A549 (cell line): ENCODE results near the gene TBC1D23. TPM values are rescaled to one million over a fixed set of nuclear protein-coding genes. Genes with fewer than 3 reads are reported as not detected.

Experiments used
- ATAC-seq, 2 experiments: fragments of 200-7000 bp in 1 of 2; fragments of >200 bp in 1 of 2; cut with Nextera tagmentation in 1 of 2; cut with Tn5 transposase in 1 of 2; 3 replicates each; pipeline versions ENCODE4 v1.8.0 to v1.9.1; 2018 to 2020; ENCODE audit warnings: mild to moderate bottlenecking in 1 of 2, moderate library complexity in 1 of 2
- CTCF ChIA-PET: fragments of 300-600 bp; sonication (Branson Sonifier 250); formaldehyde crosslinking; extraction: SDS; loops from one replicate; lab custom pipeline; 2021; ENCODE audit warnings: antibody characterized with exemption, inconsistent platforms; lab: Yijun Ruan, JAX
- POLR2A ChIA-PET: fragments of 350-600 bp; formaldehyde crosslinking; extraction: SDS; loops from one replicate; lab custom pipeline; 2021; ENCODE audit warnings: antibody characterized with exemption, inconsistent platforms; lab: Yijun Ruan, JAX
- DNase-seq, 2 experiments: peaks; one replicate each; pipeline versions ENCODE4 v3.0.0 to v3.0.0-alpha.2; 2011 to 2016; ENCODE audit warnings: low read depth in 1 of 2, low spot score in 1 of 2
- FAIRE-seq: peaks from 2 replicates; lab custom pipeline; 2011; peaks lifted over from hg19 to GRCh38; lab: Jason Lieb, UNC
- H3K27ac ChIP-seq, 2 experiments: fragments of >200 bp; sonication (Bioruptor Twin); formaldehyde crosslinking; 3 replicates each; pipeline ENCODE4 v1.5.1; 2016 to 2017
- H3K4me1 ChIP-seq: fragments of >200 bp; sonication (Bioruptor Twin); formaldehyde crosslinking; 3 replicates; pipeline ENCODE4 v1.6.1; 2016
- H3K4me2 ChIP-seq: fragments of >200 bp; sonication (Bioruptor Twin); formaldehyde crosslinking; 3 replicates; pipeline ENCODE4 v1.6.1; 2016
- H3K4me3 ChIP-seq: fragments of >200 bp; sonication (Bioruptor Twin); formaldehyde crosslinking; 3 replicates; pipeline ENCODE4 v1.5.1; 2016
- H3K9me3 ChIP-seq: fragments of >200 bp; sonication (Bioruptor Twin); formaldehyde crosslinking; 3 replicates; pipeline ENCODE4 v1.6.1; 2016
- CBX2 ChIP-seq: fragments of 200-600 bp; sonication (generic); IDR thresholded peaks from 2 replicates; pipeline ENCODE4 v1.6.1; 2016; ENCODE audit warnings: low read depth, mild to moderate bottlenecking, borderline replicate concordance
- CEBPB ChIP-seq, 2 experiments: fragments of >200 bp in 1 of 2; sonication (Bioruptor Twin) in 1 of 2; formaldehyde crosslinking in 1 of 2; IDR thresholded peaks; 2 replicates each; pipeline ENCODE4 v1.6.1; 2012 to 2016
- CHD2 ChIP-seq: fragments of 150-350 bp; IDR thresholded peaks from 2 replicates; pipeline ENCODE4 v1.6.1; 2014; ENCODE audit warnings: low read length; ENCODE audit not compliant: partially characterized antibody
- EHF ChIP-seq: fragments of 250-450 bp; sonication (Bioruptor Pico); IDR thresholded peaks from 2 replicates; pipeline ENCODE4 v1.5.0; 2020; ENCODE audit warnings: mild to moderate bottlenecking
- FOSB ChIP-seq: fragments of 250-450 bp; sonication (Bioruptor Pico); IDR thresholded peaks from 2 replicates; pipeline ENCODE4 v1.5.0; 2020; ENCODE audit warnings: mild to moderate bottlenecking, moderate library complexity
- FOSL2 ChIP-seq, 2 experiments: fragments of 450-650 bp in 1 of 2; fragments of >200 bp in 1 of 2; sonication (Bioruptor Twin) in 1 of 2; formaldehyde crosslinking; IDR thresholded peaks; 2 replicates each; pipeline versions ENCODE4 v1.5.0 to v1.6.1; 2016 to 2020; ENCODE audit warnings: mild to moderate bottlenecking in 1 of 2, moderate library complexity in 1 of 2
- GATA3 ChIP-seq: IDR thresholded peaks from 2 replicates; pipeline ENCODE4 v1.6.1; 2012; ENCODE audit warnings: borderline replicate concordance
- HDAC2 ChIP-seq: fragments of 200-600 bp; sonication (generic); IDR thresholded peaks from 2 replicates; pipeline ENCODE4 v1.6.1; 2016
- HOXA7 ChIP-seq: fragments of 250-450 bp; sonication (Bioruptor Pico); IDR thresholded peaks from 2 replicates; pipeline ENCODE4 v1.5.0; 2020; ENCODE audit warnings: mild to moderate bottlenecking, moderate library complexity
- HOXB13 ChIP-seq: fragments of 250-450 bp; sonication (Bioruptor Pico); IDR thresholded peaks from 2 replicates; pipeline ENCODE4 v1.5.0; 2020; ENCODE audit warnings: low read depth, mild to moderate bottlenecking, moderate library complexity
- MAX ChIP-seq: IDR thresholded peaks from 2 replicates; pipeline ENCODE4 v1.6.1; 2012
- PHF8 ChIP-seq: fragments of 200-600 bp; sonication (generic); IDR thresholded peaks from 2 replicates; pipeline ENCODE4 v1.6.1; 2016; ENCODE audit warnings: low read depth, mild to moderate bottlenecking, antibody characterized with exemption, moderate library complexity, borderline replicate concordance
- RAD21 ChIP-seq, 2 experiments: fragments of >200 bp in 1 of 2; sonication (Bioruptor Twin) in 1 of 2; formaldehyde crosslinking in 1 of 2; IDR thresholded peaks in 1 of 2; conservative IDR thresholded peaks in 1 of 2; 2 replicates in 1 of 2; 3 replicates in 1 of 2; pipeline ENCODE4 v1.6.1; 2012 to 2018; ENCODE audit warnings: inconsistent platforms in 1 of 2
- REST ChIP-seq: fragments of 200-600 bp; sonication (generic); IDR thresholded peaks from 2 replicates; pipeline ENCODE4 v1.6.1; 2016; ENCODE audit warnings: antibody characterized with exemption, mild to moderate bottlenecking, moderate library complexity
- SMC3 ChIP-seq: fragments of >200 bp; sonication (Bioruptor Twin); formaldehyde crosslinking; IDR thresholded peaks from 3 replicates; pipeline ENCODE4 v1.6.1; 2018; ENCODE audit warnings: inconsistent platforms
- SREBF2 ChIP-seq: fragments of 450-650 bp; IDR thresholded peaks from 2 replicates; pipeline ENCODE4 v1.6.1; 2014; ENCODE audit warnings: mild to moderate bottlenecking, moderate library complexity
- ZC3H11A ChIP-seq: fragments of 450-650 bp; IDR thresholded peaks from 2 replicates; pipeline ENCODE4 v1.6.1; 2014; ENCODE audit warnings: antibody characterized with exemption, mild to moderate bottlenecking
- ZNF302 ChIP-seq: fragments of 250-450 bp; sonication (Bioruptor Pico); IDR thresholded peaks from 2 replicates; pipeline ENCODE4 v1.9.0; 2021; ENCODE audit warnings: inconsistent platforms, mild to moderate bottlenecking, moderate library complexity
- ZSCAN20 ChIP-seq: fragments of 250-450 bp; sonication (Bioruptor Pico); IDR thresholded peaks from 2 replicates; pipeline ENCODE4 v1.8.0; 2022; ENCODE audit warnings: mild to moderate bottlenecking, moderate library complexity
- WGBS: methylation state at CpG from one replicate; pipeline ENCODE4 v1.1.6; 2017; ENCODE audit errors: missing lambda C conversion rate; 5-methylcytosine and 5-hydroxymethylcytosine counted together
- polyA plus RNA-seq, 4 experiments: library from polyadenylated mRNA; depleted of rRNA in 3 of 4; stranded (reverse); fragments of >200 nt; fragmentation: RNase III in 1 of 4; extraction: RNeasy Plus Mini Kit Qiagen cat#74134 plus additional on column Dnase treatment in 1 of 4; gene quantifications; 2 replicates in 3 of 4; 3 replicates in 1 of 4; pipeline ENCODE4 v1.2.3, GENCODE V29; 2011 to 2017
- TF ChIP-seq, protein P1 (sequence below): fragments of >200 bp; sonication (Bioruptor Twin); formaldehyde crosslinking; IDR thresholded peaks from 2 replicates; pipeline ENCODE4 v1.6.1; 2016

TBC1D23 gene
- polyA plus RNA-seq, 2 of the 4 experiments (the other 2 are of a cell fraction), result 14.5 to 29.4 TPM

- CTCF ChIA-PET, result interaction anchor here (0.6 to 1.2 kb wide), 3 partner anchors 12 to 388 kb away, joined by 3 read pairs; no protein-coding TSS in a partner anchor
- POLR2A ChIA-PET, result no interaction called here
- no peak for FAIRE-seq
These were observed 30.1 kb upstream of the TBC1D23 start for GRCh38 chr3:100230710-100231109.

DNA sequence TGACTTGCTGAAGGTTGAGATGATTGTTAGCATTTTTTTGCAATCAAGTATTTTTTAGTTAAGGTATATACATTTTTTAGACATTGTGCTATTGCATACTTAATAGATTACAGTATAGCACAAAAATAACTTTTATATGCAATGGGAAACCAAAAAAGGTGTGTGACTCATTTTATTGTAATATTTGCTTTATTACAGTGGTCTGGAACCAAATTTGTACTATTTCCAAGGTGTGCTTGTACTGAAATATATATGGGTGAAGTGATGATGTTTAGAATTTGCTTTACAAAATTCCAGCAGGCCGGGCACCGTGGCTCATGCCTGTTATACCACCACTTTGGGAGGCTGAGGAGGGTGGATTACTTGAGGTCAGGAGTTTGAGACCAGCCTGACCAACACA, 29.1 kb upstream of the TBC1D23 start:
- Histone ChIP-seq H3K9me3 (peaks cover 4% of the 10 kb centered on the region; the same call in 2 of the 3 replicates), H3K27ac (no peak overlapping the region), H3K4me3 (no peak overlapping the region), H3K4me2 (no peak overlapping the region), H3K4me1 (no peaks in the 10 kb centered on the region)
- no peak for TF ChIP-seq FOSL2 (IDR thresholded peaks at IDR 0.05)
- no peak for TF ChIP-seq FOSL2 (CRISPR knock-in tag; IDR thresholded peaks at IDR 0.05)
- CTCF ChIA-PET, result no interaction called here
- DNase-seq (no peak), FAIRE-seq (no peak), ATAC-seq (no peak)
- 31% methylated on average over 2 of the region's 2 CpGs for WGBS
- POLR2A ChIA-PET, result no interaction called here

More at GRCh38 chr3:100230710-100231109, 30.1 kb upstream of the TBC1D23 start:
- Histone ChIP-seq H3K27ac (no peak overlapping the region), H3K4me3 (no peak overlapping the region), H3K4me2 (no peak overlapping the region), H3K9me3 (peaks cover 2% of the 10 kb centered on the region; the same call in 2 of the 3 replicates), H3K4me1 (no peaks in the 10 kb centered on the region)
- no peak for DNase-seq
- no peak for ATAC-seq
- 63% methylated on average over 3 of the region's 3 CpGs for WGBS
- TF ChIP-seq ZNF302 (CRISPR knock-in tag), result no peak
- TF ChIP-seq, all 56 proteins: peak for 0

DNA sequence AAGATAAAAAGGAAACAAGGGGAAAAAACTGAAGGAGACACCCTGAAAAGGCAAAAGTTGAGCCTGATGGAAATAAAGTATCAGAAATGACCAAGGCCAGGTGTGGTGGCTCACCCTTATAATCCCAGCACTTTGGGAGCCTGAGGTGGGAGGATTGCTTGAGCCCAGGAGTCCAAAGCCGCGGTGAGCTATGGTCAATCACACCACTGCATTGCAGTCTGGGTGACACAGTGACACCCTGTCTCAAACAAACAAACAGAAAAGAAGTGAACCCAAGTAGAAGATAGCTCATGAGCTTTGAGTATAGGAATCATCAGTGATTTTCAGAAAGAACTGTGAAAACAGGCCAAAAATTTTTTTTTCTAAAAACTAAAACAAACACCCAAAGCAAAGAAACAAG, 26.4 kb upstream of the TBC1D23 start:
- ChIA-PET POLR2A (no interaction called here), CTCF (interaction anchor here (0.8 kb wide), 1 partner anchor 403 kb away, joined by 3 read pairs; no protein-coding TSS in a partner anchor)
- WGBS, result 77% methylated on average over 2 of the region's 2 CpGs
- Histone ChIP-seq H3K4me1 (no peaks in the 10 kb centered on the region), H3K4me3 (no peak overlapping the region), H3K27ac (no peak overlapping the region), H3K9me3 (peaks cover 21% of the 10 kb centered on the region), H3K4me2 (no peak overlapping the region)
- ATAC-seq, result no peak
- no peak for FAIRE-seq
- DNase-seq, result no peak
- TF ChIP-seq HDAC2, result no peak
- no peak for TF ChIP-seq SREBF2
- TF ChIP-seq MAX, result no peak
- TF ChIP-seq RAD21 (conservative IDR thresholded peaks at IDR 0.05 in 1 of 2, IDR thresholded peaks at IDR 0.05 in 1 of 2), result no peak
- no peak for TF ChIP-seq REST
- TF ChIP-seq EHF, result no peak
- no peak for TF ChIP-seq ZC3H11A
- TF ChIP-seq SMC3, result no peak
- no peak for TF ChIP-seq FOSL2 (IDR thresholded peaks at IDR 0.05)
- TF ChIP-seq FOSL2 (CRISPR knock-in tag; IDR thresholded peaks at IDR 0.05), result no peak
- TF ChIP-seq HOXB13 (CRISPR knock-in tag), result no peak
- no peak for TF ChIP-seq PHF8
- no peak for TF ChIP-seq FOSB
- TF ChIP-seq GATA3, result no peak
- TF ChIP-seq ZSCAN20 (CRISPR knock-in tag), result no peak
- no peak for TF ChIP-seq CBX2
- no peak for TF ChIP-seq CHD2
- TF ChIP-seq, protein P1, sequence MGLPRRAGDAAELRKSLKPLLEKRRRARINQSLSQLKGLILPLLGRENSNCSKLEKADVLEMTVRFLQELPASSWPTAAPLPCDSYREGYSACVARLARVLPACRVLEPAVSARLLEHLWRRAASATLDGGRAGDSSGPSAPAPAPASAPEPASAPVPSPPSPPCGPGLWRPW, result no peak
- TF ChIP-seq CEBPB (IDR thresholded peaks at IDR 0.05), result no peak
- TF ChIP-seq HOXA7 (CRISPR knock-in tag), result no peak
